Measurements from ENCODE around the gene BCL10.
"Not testable (repeated sequence)": the region's sequence is repeated elsewhere in the genome, so short reads cannot be mapped to it uniquely, and the experiment has no call there.

BCL10 gene

GRCh38 chr1:85262985-85263384 lies 13.4 kb downstream of the BCL10 start:
- peaks cover 4% of the 10 kb centered on the region for H3K9me3 Mint-ChIP-seq
- no peak for ATAC-seq
- no peak overlapping the region for H3K4me3 Mint-ChIP-seq

GRCh38 chr1:85259912-85260274 lies 16.5 kb downstream of the BCL10 start:
- no peak overlapping the region for H3K27ac Mint-ChIP-seq
- peaks cover 42% of the 10 kb centered on the region for H3K36me3 Mint-ChIP-seq (ENCODE audit: low read depth)
- H3K4me3 Mint-ChIP-seq: peak overlapping the region; percentile 95
- H3K27me3 Mint-ChIP-seq: no peaks in the 10 kb centered on the region
- H3K9me3 Mint-ChIP-seq: peaks cover 4% of the 10 kb centered on the region
- peaks cover 33% of the 10 kb centered on the region for H3K4me1 Mint-ChIP-seq
- DNase-seq (no peak), ATAC-seq (no peak)

More at GRCh38 chr1:85262985-85263384, 13.4 kb downstream of the BCL10 start:
- DNase-seq: no peak
- H3K4me1 Mint-ChIP-seq: peaks cover 12% of the 10 kb centered on the region
- no peak overlapping the region for H3K27ac Mint-ChIP-seq
- H3K36me3 Mint-ChIP-seq (ENCODE audit: low read depth): peaks cover 36% of the 10 kb centered on the region
- H3K27me3 Mint-ChIP-seq: no peaks in the 10 kb centered on the region

GRCh38 chr1:85259118-85259911 lies 17.1 kb downstream of the BCL10 start, which contains the start of gene C1orf52:
Gene C1orf52, minus strand, starts transcription at chr1:85259662. Its CDS starts 29 bp downstream, at chr1:85259633.
- peak; percentile 97 for DNase-seq
- peak within 1 kb of the TSS; percentile 95 for H3K4me3 Mint-ChIP-seq
- no peaks in the 10 kb centered on the region for H3K27me3 Mint-ChIP-seq
- H3K36me3 Mint-ChIP-seq (ENCODE audit: low read depth): peaks cover 40% of the 10 kb centered on the region
- peak; percentile 95 for ATAC-seq
- H3K4me1 Mint-ChIP-seq: peaks cover 36% of the 10 kb centered on the region
- peaks cover 4% of the 10 kb centered on the region for H3K9me3 Mint-ChIP-seq
- H3K27ac Mint-ChIP-seq: peak within 1 kb of the TSS; percentile 92

GRCh38 chr1:85258536-85259117 lies 17.8 kb downstream of the BCL10 start:
- Mint-ChIP-seq H3K9me3 (peaks cover 4% of the 10 kb centered on the region), H3K4me3 (peak overlapping the region; percentile 95), H3K36me3 (ENCODE audit: low read depth) (peaks cover 39% of the 10 kb centered on the region), H3K27ac (peak overlapping the region; percentile 92), H3K4me1 (peaks cover 39% of the 10 kb centered on the region), H3K27me3 (no peaks in the 10 kb centered on the region)
- ATAC-seq (no peak), DNase-seq (no peak)

- not testable (repeated sequence) for H3K27ac Mint-ChIP-seq, H3K27me3 Mint-ChIP-seq, ATAC-seq, H3K4me3 Mint-ChIP-seq, DNase-seq, H3K4me1 Mint-ChIP-seq, H3K9me3 Mint-ChIP-seq
- H3K36me3 Mint-ChIP-seq (ENCODE audit: low read depth): peaks cover 23% of the 10 kb centered on the region
Observed at GRCh38 chr1:85249042-85249441, 27.4 kb downstream of the BCL10 start.

- peaks cover 7% of the 10 kb centered on the region for H3K9me3 Mint-ChIP-seq
- no peak for DNase-seq
- no peaks in the 10 kb centered on the region for H3K27me3 Mint-ChIP-seq
- no peak overlapping the region for H3K27ac Mint-ChIP-seq
- H3K36me3 Mint-ChIP-seq (ENCODE audit: low read depth): peaks cover 15% of the 10 kb centered on the region
- no peak overlapping the region for H3K4me3 Mint-ChIP-seq
- H3K4me1 Mint-ChIP-seq: peaks cover 5% of the 10 kb centered on the region
- no peak for ATAC-seq
Observed at GRCh38 chr1:85245891-85246290, 30.5 kb downstream of the BCL10 start.

GRCh38 chr1:85245456-85245855 lies 31.0 kb downstream of the BCL10 start:
- H3K9me3 Mint-ChIP-seq: peaks cover 7% of the 10 kb centered on the region
- ATAC-seq: no peak
- no peak overlapping the region for H3K4me3 Mint-ChIP-seq
- H3K27ac Mint-ChIP-seq: no peak overlapping the region
- H3K27me3 Mint-ChIP-seq: no peaks in the 10 kb centered on the region
- H3K4me1 Mint-ChIP-seq: peaks cover 9% of the 10 kb centered on the region
- H3K36me3 Mint-ChIP-seq (ENCODE audit: low read depth): peaks cover 11% of the 10 kb centered on the region
- DNase-seq: no peak

- H3K9me3 Mint-ChIP-seq: peaks cover 3% of the 10 kb centered on the region
- H3K4me3 Mint-ChIP-seq: no peak overlapping the region
- H3K27ac Mint-ChIP-seq: no peak overlapping the region
- DNase-seq: no peak
- peaks cover 2% of the 10 kb centered on the region for H3K36me3 Mint-ChIP-seq (ENCODE audit: low read depth)
- no peak for ATAC-seq
- H3K27me3 Mint-ChIP-seq: no peaks in the 10 kb centered on the region
- H3K4me1 Mint-ChIP-seq: peaks cover 10% of the 10 kb centered on the region
Observed at GRCh38 chr1:85244271-85245061, 32.0 kb downstream of the BCL10 start.

GRCh38 chr1:85243372-85243771 lies 33.1 kb downstream of the BCL10 start:
- no peak overlapping the region for H3K4me3 Mint-ChIP-seq
- no peaks in the 10 kb centered on the region for H3K9me3 Mint-ChIP-seq
- H3K27me3 Mint-ChIP-seq: no peaks in the 10 kb centered on the region
- H3K27ac Mint-ChIP-seq: no peak overlapping the region
- H3K4me1 Mint-ChIP-seq: peaks cover 10% of the 10 kb centered on the region
- no peaks in the 10 kb centered on the region for H3K36me3 Mint-ChIP-seq (ENCODE audit: low read depth)
- DNase-seq (no peak), ATAC-seq (no peak)

- Mint-ChIP-seq H3K4me1 (peaks cover 10% of the 10 kb centered on the region), H3K9me3 (no peaks in the 10 kb centered on the region), H3K36me3 (ENCODE audit: low read depth) (no peaks in the 10 kb centered on the region), H3K27me3 (no peaks in the 10 kb centered on the region), H3K4me3 (no peak overlapping the region), H3K27ac (no peak overlapping the region)
- ATAC-seq (no peak), DNase-seq (no peak)
Observed at GRCh38 chr1:85240643-85241042, 35.8 kb downstream of the BCL10 start.

GRCh38 chr1:85240174-85240601 lies 36.2 kb downstream of the BCL10 start:
- Mint-ChIP-seq H3K4me1 (peaks cover 10% of the 10 kb centered on the region), H3K4me3 (no peak overlapping the region), H3K27ac (no peak overlapping the region), H3K9me3 (no peaks in the 10 kb centered on the region), H3K36me3 (ENCODE audit: low read depth) (no peaks in the 10 kb centered on the region), H3K27me3 (no peaks in the 10 kb centered on the region)
- ATAC-seq (peak; percentile 72), DNase-seq (no peak)

GRCh38 chr1:85237613-85238012 lies 38.8 kb downstream of the BCL10 start:
- no peaks in the 10 kb centered on the region for H3K36me3 Mint-ChIP-seq (ENCODE audit: low read depth)
- no peaks in the 10 kb centered on the region for H3K27me3 Mint-ChIP-seq
- no peaks in the 10 kb centered on the region for H3K9me3 Mint-ChIP-seq
- no peak overlapping the region for H3K4me3 Mint-ChIP-seq
- DNase-seq (no peak), ATAC-seq (no peak)
- H3K4me1 Mint-ChIP-seq: peaks cover 10% of the 10 kb centered on the region
- H3K27ac Mint-ChIP-seq: no peak overlapping the region

GRCh38 chr1:85230305-85230977 lies 46.0 kb downstream of the BCL10 start:
- Mint-ChIP-seq H3K4me3 (no peak overlapping the region), H3K36me3 (ENCODE audit: low read depth) (no peaks in the 10 kb centered on the region), H3K4me1 (no peaks in the 10 kb centered on the region), H3K27ac (no peak overlapping the region), H3K9me3 (no peaks in the 10 kb centered on the region), H3K27me3 (no peaks in the 10 kb centered on the region)
- ATAC-seq (peak; percentile 66), DNase-seq (no peak)

- no peaks in the 10 kb centered on the region for H3K36me3 Mint-ChIP-seq (ENCODE audit: low read depth)
Observed at GRCh38 chr1:85229574-85230097, 46.8 kb downstream of the BCL10 start.

More at GRCh38 chr1:85229574-85230097, 46.8 kb downstream of the BCL10 start:
- Mint-ChIP-seq H3K9me3 (no peaks in the 10 kb centered on the region), H3K4me1 (no peaks in the 10 kb centered on the region), H3K4me3 (no peak overlapping the region), H3K27me3 (no peaks in the 10 kb centered on the region), H3K27ac (no peak overlapping the region)
- DNase-seq: no peak
- ATAC-seq: no peak

Data from activated naive CD8-positive, alpha-beta T cell treated with anti-CD3 and anti-CD28 coated beads, Interleukin-2, amount 50 U/mL, for 24 hours (primary cell).